H54 (cell line): ENCODE measurements around the gene LDHD.

ENCODE experiments used
- DNase-seq: peaks from one replicate; pipeline ENCODE4 v3.0.0; 2011; ENCODE audit warnings: low spot score, mixed read lengths; ENCODE audit not compliant: insufficient read length
- FAIRE-seq: peaks from 3 replicates; lab custom pipeline; 2011; peaks lifted over from hg19 to GRCh38; lab: Jason Lieb, UNC
- POLR2A ChIP-seq: IDR thresholded peaks from 2 replicates; pipeline ENCODE4 v1.6.1; 2011; ENCODE audit warnings: low read depth, mild to moderate bottlenecking, low read length

The LDHD gene

DNA sequence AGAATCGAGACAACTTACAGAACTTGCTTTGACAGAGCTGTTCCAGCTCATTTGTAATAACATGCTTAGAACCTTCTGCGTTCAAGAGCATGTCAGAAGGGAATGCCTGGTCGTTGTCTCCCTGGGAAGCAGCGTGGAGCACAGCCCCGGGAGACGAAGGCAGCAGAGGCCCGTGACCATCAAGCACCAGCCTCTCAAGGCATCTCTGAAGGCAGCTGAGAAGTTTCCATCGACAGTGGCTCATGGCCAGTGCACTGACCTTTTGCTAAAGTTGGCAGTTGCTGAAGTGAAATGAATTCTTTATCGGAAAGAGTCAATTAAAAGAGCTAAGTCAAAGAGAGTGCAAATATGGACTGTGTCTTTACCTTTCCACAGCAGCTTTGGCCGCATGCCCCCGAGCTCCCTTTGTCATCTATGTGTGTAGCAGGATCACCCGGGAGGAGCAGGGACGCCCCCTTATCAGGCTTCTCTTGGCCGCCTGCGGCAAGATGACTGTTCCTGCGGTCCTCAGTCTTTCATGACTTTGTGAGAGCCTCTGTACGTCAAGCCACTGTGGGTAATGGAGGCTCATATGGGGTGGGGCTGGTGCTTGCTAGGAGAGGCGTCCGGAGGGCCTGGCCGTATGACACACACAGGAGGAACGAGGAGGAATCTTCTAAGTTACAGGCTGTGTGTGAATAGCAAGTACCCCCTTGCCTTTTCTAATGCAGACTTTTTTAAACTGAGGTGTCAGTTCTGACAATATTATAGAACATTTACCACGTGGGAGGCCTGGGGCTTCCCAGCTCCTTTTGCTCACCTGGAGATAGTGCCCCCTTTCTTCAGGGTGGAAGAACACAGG, 54.2 kb downstream of the LDHD start:
- DNase-seq (no peak), FAIRE-seq (no peak)
- TF ChIP-seq POLR2A: no peak
